ENCODE data around the gene ZMIZ1. TPM values are rescaled to one million over a fixed set of nuclear protein-coding genes. Genes with fewer than 3 reads are reported as not detected.

Gene ZMIZ1
- total RNA-seq, 5 donors from 2014 or later (not counting 1 experiment from before 2014, with no cell fraction given), result 16.8 to 27.1 (median 21.2) TPM

GRCh38 chr10:79354141-79354540 is 285.4 kb downstream of the ZMIZ1 start:
- Mint-ChIP-seq H3K27ac (no peak overlapping the region), H3K27me3 (no peaks in the 10 kb centered on the region), H3K9me3 (no peaks in the 10 kb centered on the region), H3K4me3 (no peak overlapping the region), H3K36me3 (peaks cover 69% of the 10 kb centered on the region), H3K4me1 (peaks cover 9 to 30% (median 11%) of the 10 kb centered on the region in 3 donors)
- POLR2A ChIA-PET, result no interaction called here
- no peaks in the 10 kb centered on the region for H3K9me3 ChIP-seq
- no peak for DNase-seq
- peaks cover 0 to 17% of the 10 kb centered on the region in 2 experiments for H3K4me1 ChIP-seq (ENCODE audit: control insufficient read depth in 1 of 2, extremely low read depth in 1 of 2, insufficient read depth in 2 of 2, low read length in 2 of 2)
- CTCF ChIA-PET, result interaction anchor here (0.7 to 1.0 kb wide), 2 partner anchors 8 to 21 kb away, joined by 3 to 4 read pairs; no protein-coding TSS in a partner anchor
- H3K4me3 ChIP-seq (ENCODE audit: control insufficient read depth in 1 of 2, extremely low read depth in 1 of 2, low read length in 1 of 2), result no peak overlapping the region
- peaks cover 21 to 69% of the 10 kb centered on the region in 2 donors for H3K36me3 ChIP-seq (ENCODE audit: control insufficient read depth in 2 of 2, extremely low read depth in 1 of 2, insufficient read depth in 1 of 2, low read length in 1 of 2)
- 40% methylated on average over 1 of the region's 3 CpGs for WGBS (ENCODE audit: insufficient coverage)
- H3K27me3 ChIP-seq (replicated peaks in 1 of 2; ENCODE audit: control insufficient read depth in 2 of 2, extremely low read depth in 1 of 2, insufficient read depth in 2 of 2, low read length in 1 of 2), result no peaks in the 10 kb centered on the region
- ATAC-seq (replicated peaks in 1 of 4), result no peak
- H3K27ac ChIP-seq (ENCODE audit: low read length), result no peak overlapping the region

- ATAC-seq (replicated peaks in 1 of 4), result no peak
- CTCF ChIA-PET, result interaction anchor here (0.7 to 1.0 kb wide), 2 partner anchors 9 to 20 kb away, joined by 3 to 4 read pairs; no protein-coding TSS in a partner anchor
- Mint-ChIP-seq H3K4me1 (peaks cover 4 to 25% (median 6%) of the 10 kb centered on the region in 3 donors), H3K27ac (no peak overlapping the region), H3K27me3 (no peaks in the 10 kb centered on the region), H3K9me3 (no peaks in the 10 kb centered on the region), H3K36me3 (peaks cover 64% of the 10 kb centered on the region), H3K4me3 (no peak overlapping the region)
- H3K4me1 ChIP-seq (ENCODE audit: control insufficient read depth in 1 of 2, extremely low read depth in 1 of 2, insufficient read depth in 2 of 2, low read length in 2 of 2), result peaks cover 0 to 12% of the 10 kb centered on the region in 2 experiments
- no peaks in the 10 kb centered on the region for H3K9me3 ChIP-seq
- 94% methylated on average over 4 of the region's 6 CpGs for WGBS (ENCODE audit: insufficient coverage)
- no peaks in the 10 kb centered on the region for H3K27me3 ChIP-seq (replicated peaks in 1 of 2; ENCODE audit: control insufficient read depth in 2 of 2, extremely low read depth in 1 of 2, insufficient read depth in 2 of 2, low read length in 1 of 2)
- POLR2A ChIA-PET, result no interaction called here
- no peak for DNase-seq
- H3K4me3 ChIP-seq (ENCODE audit: control insufficient read depth in 1 of 2, extremely low read depth in 1 of 2, low read length in 1 of 2), result no peak overlapping the region
- H3K27ac ChIP-seq (ENCODE audit: low read length), result no peak overlapping the region
- peaks cover 18 to 68% of the 10 kb centered on the region in 2 donors for H3K36me3 ChIP-seq (ENCODE audit: control insufficient read depth in 2 of 2, extremely low read depth in 1 of 2, insufficient read depth in 1 of 2, low read length in 1 of 2)
These were observed 285.8 kb downstream of the ZMIZ1 start for GRCh38 chr10:79354615-79355014.

GRCh38 chr10:79355420-79356017 is 286.8 kb downstream of the ZMIZ1 start:
- Histone ChIP-seq H3K27ac (ENCODE audit: low read length) (no peak overlapping the region), H3K4me1 (ENCODE audit: control insufficient read depth in 1 of 2, extremely low read depth in 1 of 2, insufficient read depth in 2 of 2, low read length in 2 of 2) (peaks cover 0 to 3% of the 10 kb centered on the region in 2 experiments), H3K9me3 (no peaks in the 10 kb centered on the region), H3K36me3 (ENCODE audit: control insufficient read depth in 2 of 2, extremely low read depth in 1 of 2, insufficient read depth in 1 of 2, low read length in 1 of 2) (peaks cover 14 to 59% of the 10 kb centered on the region in 2 donors), H3K4me3 (ENCODE audit: control insufficient read depth in 1 of 2, extremely low read depth in 1 of 2, low read length in 1 of 2) (no peak overlapping the region), H3K27me3 (replicated peaks in 1 of 2; ENCODE audit: control insufficient read depth in 2 of 2, extremely low read depth in 1 of 2, insufficient read depth in 2 of 2, low read length in 1 of 2) (no peaks in the 10 kb centered on the region)
- Mint-ChIP-seq H3K27ac (no peak overlapping the region), H3K4me1 (peaks cover 0 to 21% (median 4%) of the 10 kb centered on the region in 3 donors), H3K36me3 (peaks cover 55% of the 10 kb centered on the region), H3K27me3 (no peaks in the 10 kb centered on the region), H3K4me3 (no peak overlapping the region), H3K9me3 (no peaks in the 10 kb centered on the region)
- DNase-seq (no peak), ATAC-seq (replicated peaks in 1 of 4) (no peak)
- POLR2A ChIA-PET, result no interaction called here
- CTCF ChIA-PET, result no interaction called here
- 80% methylated on average over 5 of the region's 6 CpGs for WGBS (ENCODE audit: insufficient coverage)

- no peaks in the 10 kb centered on the region for H3K9me3 Mint-ChIP-seq
- CTCF ChIA-PET, result no interaction called here
- H3K4me3 Mint-ChIP-seq, result no peak overlapping the region
- H3K27me3 Mint-ChIP-seq, result no peaks in the 10 kb centered on the region
- Histone ChIP-seq H3K4me3 (ENCODE audit: control insufficient read depth in 1 of 2, extremely low read depth in 1 of 2, low read length in 1 of 2) (no peak overlapping the region), H3K4me1 (ENCODE audit: control insufficient read depth in 1 of 2, extremely low read depth in 1 of 2, insufficient read depth in 2 of 2, low read length in 2 of 2) (no peaks in the 10 kb centered on the region), H3K27ac (ENCODE audit: low read length) (no peak overlapping the region), H3K27me3 (replicated peaks in 1 of 2; ENCODE audit: control insufficient read depth in 2 of 2, extremely low read depth in 1 of 2, insufficient read depth in 2 of 2, low read length in 1 of 2) (no peaks in the 10 kb centered on the region), H3K36me3 (ENCODE audit: control insufficient read depth in 2 of 2, extremely low read depth in 1 of 2, insufficient read depth in 1 of 2, low read length in 1 of 2) (peaks cover 11 to 54% of the 10 kb centered on the region in 2 donors), H3K9me3 (no peaks in the 10 kb centered on the region)
- POLR2A ChIA-PET, result no interaction called here
- H3K27ac Mint-ChIP-seq, result no peak overlapping the region
- peaks cover 0 to 25% (median 10%) of the 10 kb centered on the region in 3 donors for H3K4me1 Mint-ChIP-seq
- ATAC-seq (replicated peaks in 1 of 4) (no peak), DNase-seq (no peak)
- WGBS (ENCODE audit: insufficient coverage), result 90% methylated on average over 1 of the region's 5 CpGs
- H3K36me3 Mint-ChIP-seq, result peaks cover 52% of the 10 kb centered on the region
These were observed 287.3 kb downstream of the ZMIZ1 start for GRCh38 chr10:79356104-79356503.

GRCh38 chr10:79357180-79357579 is 288.4 kb downstream of the ZMIZ1 start:
- CTCF ChIA-PET, result interaction anchor here (1.2 kb wide), 2 partner anchors 11 to 18 kb away, joined by 3 to 7 read pairs; no protein-coding TSS in a partner anchor
- Histone ChIP-seq H3K36me3 (ENCODE audit: control insufficient read depth in 2 of 2, extremely low read depth in 1 of 2, insufficient read depth in 1 of 2, low read length in 1 of 2) (peaks cover 9 to 45% of the 10 kb centered on the region in 2 donors), H3K4me3 (ENCODE audit: control insufficient read depth in 1 of 2, extremely low read depth in 1 of 2, low read length in 1 of 2) (no peak overlapping the region), H3K27me3 (replicated peaks in 1 of 2; ENCODE audit: control insufficient read depth in 2 of 2, extremely low read depth in 1 of 2, insufficient read depth in 2 of 2, low read length in 1 of 2) (no peaks in the 10 kb centered on the region), H3K9me3 (no peaks in the 10 kb centered on the region), H3K27ac (ENCODE audit: low read length) (no peak overlapping the region), H3K4me1 (ENCODE audit: control insufficient read depth in 1 of 2, extremely low read depth in 1 of 2, insufficient read depth in 2 of 2, low read length in 2 of 2) (peaks cover 0 to 8% of the 10 kb centered on the region in 2 experiments)
- POLR2A ChIA-PET, result interaction anchor here in 1 of 2 donors (0.6 kb wide), 1 partner anchor 1279 kb away, joined by 3 read pairs; no protein-coding TSS in a partner anchor
- no peak for ATAC-seq (replicated peaks in 1 of 4)
- no peaks in the 10 kb centered on the region for H3K27me3 Mint-ChIP-seq
- no peak overlapping the region for H3K4me3 Mint-ChIP-seq
- H3K36me3 Mint-ChIP-seq, result peaks cover 47% of the 10 kb centered on the region
- no peak overlapping the region for H3K27ac Mint-ChIP-seq
- WGBS (ENCODE audit: insufficient coverage), result 93% methylated on average over 5 of the region's 9 CpGs
- no peak for DNase-seq
- peaks cover 10 to 36% (median 18%) of the 10 kb centered on the region in 3 donors for H3K4me1 Mint-ChIP-seq
- H3K9me3 Mint-ChIP-seq, result no peaks in the 10 kb centered on the region

- Mint-ChIP-seq H3K4me1 (peaks cover 12 to 34% (median 14%) of the 10 kb centered on the region in 3 donors), H3K27me3 (no peaks in the 10 kb centered on the region), H3K9me3 (no peaks in the 10 kb centered on the region), H3K27ac (no peak overlapping the region), H3K4me3 (no peak overlapping the region), H3K36me3 (peaks cover 34% of the 10 kb centered on the region)
- ChIA-PET CTCF (interaction anchor here in 1 of 2 donors (0.6 kb wide), 1 partner anchor 109 kb away, joined by 4 read pairs; no protein-coding TSS in a partner anchor), POLR2A (interaction anchor here (0.6 to 0.7 kb wide), 2 partner anchors 110 to 712 kb away, joined by 3 read pairs; no protein-coding TSS in a partner anchor)
- H3K27me3 ChIP-seq (replicated peaks in 1 of 2; ENCODE audit: control insufficient read depth in 2 of 2, extremely low read depth in 1 of 2, insufficient read depth in 2 of 2, low read length in 1 of 2), result no peaks in the 10 kb centered on the region
- H3K4me1 ChIP-seq (ENCODE audit: control insufficient read depth in 1 of 2, extremely low read depth in 1 of 2, insufficient read depth in 2 of 2, low read length in 2 of 2), result peaks cover 0 to 8% of the 10 kb centered on the region in 2 experiments
- no peak overlapping the region for H3K4me3 ChIP-seq (ENCODE audit: control insufficient read depth in 1 of 2, extremely low read depth in 1 of 2, low read length in 1 of 2)
- H3K36me3 ChIP-seq (ENCODE audit: control insufficient read depth in 2 of 2, extremely low read depth in 1 of 2, insufficient read depth in 1 of 2, low read length in 1 of 2), result peaks cover 0 to 29% of the 10 kb centered on the region in 2 donors
- ATAC-seq (replicated peaks in 1 of 4), result no peak
- H3K9me3 ChIP-seq, result no peaks in the 10 kb centered on the region
- no peak overlapping the region for H3K27ac ChIP-seq (ENCODE audit: low read length)
- WGBS (ENCODE audit: insufficient coverage), result 71% methylated on average over 5 of the region's 5 CpGs
- DNase-seq, result no peak
These were observed 290.0 kb downstream of the ZMIZ1 start for GRCh38 chr10:79358811-79359210.

Data from T-cell (primary cell).